Tongue (tissue), 3 donors: ENCODE results near the gene ZFHX3. TPM values are rescaled to one million over a fixed set of nuclear protein-coding genes. Genes with fewer than 3 reads are reported as not detected.

Experiments used
- DNase-seq: peaks from one replicate; pipeline ENCODE4 v3.0.0-alpha.2; 2015
- small RNA-seq: library from RNA; depleted of rRNA; stranded (forward); fragments of <200 nt; gene quantifications from one replicate; pipeline ENCODE3, GENCODE V24; 2014; ENCODE audit warnings: low replicate concordance
- total RNA-seq: library from RNA; depleted of rRNA; stranded (reverse); fragments of >200 nt; gene quantifications from one replicate; pipeline ENCODE4 v1.2.3, GENCODE V29; 2014

The ZFHX3 gene
- total RNA-seq, 1 donor from 2014 or later: 12.7 TPM

- DNase-seq: no peak
Measured at GRCh38 chr16:72743011-72743761, 304.7 kb downstream of the ZFHX3 start.

- no peak for DNase-seq
Measured at GRCh38 chr16:72740347-72740746, 307.6 kb downstream of the ZFHX3 start.

- no peak for DNase-seq
Measured at GRCh38 chr16:72739577-72739976, 308.4 kb downstream of the ZFHX3 start.

- DNase-seq: no peak
Measured at GRCh38 chr16:72736074-72736473, 311.9 kb downstream of the ZFHX3 start.

Small RNA genes lying within 50 kb of the gene (small RNA-seq; reads per million reads assigned to genes)
- not detected for gene AC002044.1
- gene RNU7-71P: not detected
